GM23338 (cell line): ENCODE results near the gene N4BP2L1. TPM values are rescaled to one million over a fixed set of nuclear protein-coding genes. Genes with fewer than 3 reads are reported as not detected.

Source experiments
- ATAC-seq: fragments of 200-7000 bp; cut with Tn5 transposase; 3 replicates; pipeline ENCODE4 v1.9.1; 2020
- DNase-seq: peaks from one replicate; pipeline ENCODE4 v3.0.0-alpha.2; 2015; ENCODE audit warnings: low spot score
- H2AFZ ChIP-seq: fragments of 200-600 bp; sonication (generic); 2 replicates; pipeline ENCODE4 v1.8.0; 2016; ENCODE audit warnings: antibody characterized with exemption, mild to moderate bottlenecking, moderate library complexity
- H3F3A ChIP-seq: fragments of 200-600 bp; sonication (generic); replicated peaks from 2 replicates; pipeline ENCODE4 v1.8.0; 2017; ENCODE audit warnings: antibody characterized with exemption, mixed run types, low read depth
- H3K27ac ChIP-seq: fragments of 200-600 bp; sonication (generic); 2 replicates; pipeline ENCODE4 v1.6.1; 2016; ENCODE audit warnings: low read depth
- H3K27me3 ChIP-seq: fragments of 200-600 bp; sonication (generic); 2 replicates; pipeline ENCODE4 v1.8.0; 2016; ENCODE audit warnings: mild to moderate bottlenecking, mixed run types, moderate library complexity; ENCODE audit not compliant: insufficient read depth
- H3K36me3 ChIP-seq: fragments of 200-600 bp; sonication (generic); 2 replicates; pipeline ENCODE4 v1.8.0; 2016; ENCODE audit warnings: mild to moderate bottlenecking; ENCODE audit not compliant: insufficient read depth
- H3K4me1 ChIP-seq: fragments of 200-600 bp; sonication (generic); 2 replicates; pipeline ENCODE4 v1.8.0; 2016; ENCODE audit warnings: mild to moderate bottlenecking, moderate library complexity; ENCODE audit not compliant: insufficient read depth
- H3K4me2 ChIP-seq: fragments of 200-600 bp; sonication (generic); 2 replicates; pipeline ENCODE4 v1.7.1; 2017; ENCODE audit warnings: mixed run types
- H3K4me3 ChIP-seq: fragments of 200-600 bp; sonication (generic); 2 replicates; pipeline ENCODE4 v1.6.1; 2016; ENCODE audit warnings: mixed run types
- H3K79me2 ChIP-seq: fragments of 200-600 bp; sonication (generic); replicated peaks from 2 replicates; pipeline ENCODE4 v1.8.0; 2017; ENCODE audit warnings: mild to moderate bottlenecking; ENCODE audit not compliant: insufficient read depth
- H3K9me2 ChIP-seq: fragments of 200-600 bp; sonication (generic); 2 replicates; pipeline ENCODE4 v1.8.0; 2017; ENCODE audit not compliant: insufficient read depth
- H4K20me1 ChIP-seq: fragments of 200-600 bp; sonication (generic); replicated peaks from 2 replicates; pipeline ENCODE4 v1.8.0; 2017; ENCODE audit warnings: mild to moderate bottlenecking; ENCODE audit not compliant: insufficient read depth
- H3K27ac Mint-ChIP-seq: 2 replicates; pipeline ENCODE4 v1.8.0; 2020; ENCODE audit warnings: inconsistent platforms, mild to moderate bottlenecking, moderate library complexity, mixed read lengths
- H3K27me3 Mint-ChIP-seq: 3 replicates; pipeline ENCODE4 v1.8.0; 2022; ENCODE audit warnings: low read depth, mild to moderate bottlenecking, moderate library complexity, mixed read lengths, inconsistent platforms; ENCODE audit not compliant: insufficient read depth, poor library complexity
- H3K36me3 Mint-ChIP-seq: 3 replicates; pipeline ENCODE4 v1.8.0; 2021; ENCODE audit warnings: low read depth, mild to moderate bottlenecking, inconsistent platforms, moderate library complexity, mixed read lengths
- H3K4me1 Mint-ChIP-seq: 3 replicates; pipeline ENCODE4 v1.8.0; 2020; ENCODE audit warnings: mild to moderate bottlenecking, inconsistent platforms, mixed read lengths
- H3K4me3 Mint-ChIP-seq: 3 replicates; pipeline ENCODE4 v1.8.0; 2021; ENCODE audit warnings: moderate library complexity, mild to moderate bottlenecking, inconsistent platforms, mixed read lengths
- H3K9me3 Mint-ChIP-seq: 3 replicates; pipeline ENCODE4 v1.8.0; 2020; ENCODE audit warnings: moderate library complexity, mild to moderate bottlenecking, inconsistent platforms, mixed read lengths
- CREB1 ChIP-seq: fragments of 250-450 bp; sonication (Bioruptor Pico); IDR thresholded peaks from 2 replicates; pipeline ENCODE4 v1.5.0; 2020; ENCODE audit warnings: low read depth, mild to moderate bottlenecking, moderate library complexity
- EZH2 ChIP-seq: fragments of 200-600 bp; sonication (generic); IDR thresholded peaks from one replicate; pipeline ENCODE4 v1.8.0; 2017; ENCODE audit warnings: antibody characterized with exemption, mild to moderate bottlenecking, low read depth; ENCODE audit not compliant: unreplicated experiment
- JUNB ChIP-seq: IDR thresholded peaks from one replicate; pipeline ENCODE4 v1.6.1; 2016; ENCODE audit warnings: antibody characterized with exemption; ENCODE audit not compliant: unreplicated experiment
- NANOG ChIP-seq: IDR thresholded peaks from 2 replicates; pipeline ENCODE4 v1.6.1; 2016; ENCODE audit warnings: antibody characterized with exemption, borderline replicate concordance
- POLR2AphosphoS5 ChIP-seq: IDR thresholded peaks from 2 replicates; pipeline ENCODE4 v1.6.1; 2016; ENCODE audit warnings: antibody characterized with exemption, low read depth
- ZNF114 ChIP-seq: fragments of 250-450 bp; sonication (Bioruptor Pico); IDR thresholded peaks from 2 replicates; pipeline ENCODE4 v1.5.0; 2020; ENCODE audit warnings: mild to moderate bottlenecking, moderate library complexity
- ZNF331 ChIP-seq: fragments of 250-450 bp; sonication (Bioruptor Pico); IDR thresholded peaks from 2 replicates; pipeline ENCODE4 v1.5.0; 2020; ENCODE audit warnings: low read depth, mild to moderate bottlenecking, moderate library complexity
- polyA plus RNA-seq: library from polyadenylated mRNA; unstranded; fragments of >200 nt; fragmentation: Nextera tagmentation; extraction: Ambion mirVana; gene quantifications from 2 replicates; pipeline ENCODE4 v1.2.1, GENCODE V29; 2016
- total RNA-seq: library from RNA; depleted of rRNA; stranded (reverse); fragments of >200 nt; shearing (Covaris generic); gene quantifications from 2 replicates; pipeline ENCODE4 v1.2.3, GENCODE V29; 2014
- TF ChIP-seq, protein P1 (sequence below): IDR thresholded peaks from one replicate; pipeline ENCODE4 v1.6.1; 2018; ENCODE audit warnings: antibody characterized with exemption; ENCODE audit not compliant: unreplicated experiment
- TF ChIP-seq, protein P2 (sequence below): fragments of 250-450 bp; sonication (Bioruptor Pico); IDR thresholded peaks from 2 replicates; pipeline ENCODE4 v1.5.0; 2020; ENCODE audit warnings: mild to moderate bottlenecking, moderate library complexity
- TF ChIP-seq, protein P3 (sequence below): IDR thresholded peaks from 2 replicates; pipeline ENCODE4 v1.6.1; 2016; ENCODE audit warnings: antibody characterized with exemption

N4BP2L1 gene
- total and polyA plus RNA-seq, 2 experiments from 2014 or later: 3.3 to 4.1 TPM

DNA sequence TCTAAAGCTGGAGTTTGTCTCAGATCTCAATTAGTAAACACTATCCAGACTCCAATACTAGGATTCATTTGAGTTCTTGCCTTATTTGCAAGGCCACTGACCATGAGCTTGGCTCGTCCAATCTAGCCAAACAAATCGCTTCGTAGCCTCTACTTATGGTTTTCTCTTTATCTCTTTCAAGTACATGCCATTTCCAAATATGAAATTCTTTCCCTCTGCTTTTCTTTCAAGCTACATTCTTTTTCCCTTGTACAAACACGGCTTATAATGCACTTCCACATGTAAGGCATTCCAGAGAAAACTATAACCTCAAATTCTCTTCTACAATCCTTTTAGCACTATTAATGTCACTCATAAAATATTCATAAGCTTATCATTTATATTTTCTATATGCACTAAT is 10.9 kb upstream of the N4BP2L1 start (continued):
- TF ChIP-seq, protein P1, sequence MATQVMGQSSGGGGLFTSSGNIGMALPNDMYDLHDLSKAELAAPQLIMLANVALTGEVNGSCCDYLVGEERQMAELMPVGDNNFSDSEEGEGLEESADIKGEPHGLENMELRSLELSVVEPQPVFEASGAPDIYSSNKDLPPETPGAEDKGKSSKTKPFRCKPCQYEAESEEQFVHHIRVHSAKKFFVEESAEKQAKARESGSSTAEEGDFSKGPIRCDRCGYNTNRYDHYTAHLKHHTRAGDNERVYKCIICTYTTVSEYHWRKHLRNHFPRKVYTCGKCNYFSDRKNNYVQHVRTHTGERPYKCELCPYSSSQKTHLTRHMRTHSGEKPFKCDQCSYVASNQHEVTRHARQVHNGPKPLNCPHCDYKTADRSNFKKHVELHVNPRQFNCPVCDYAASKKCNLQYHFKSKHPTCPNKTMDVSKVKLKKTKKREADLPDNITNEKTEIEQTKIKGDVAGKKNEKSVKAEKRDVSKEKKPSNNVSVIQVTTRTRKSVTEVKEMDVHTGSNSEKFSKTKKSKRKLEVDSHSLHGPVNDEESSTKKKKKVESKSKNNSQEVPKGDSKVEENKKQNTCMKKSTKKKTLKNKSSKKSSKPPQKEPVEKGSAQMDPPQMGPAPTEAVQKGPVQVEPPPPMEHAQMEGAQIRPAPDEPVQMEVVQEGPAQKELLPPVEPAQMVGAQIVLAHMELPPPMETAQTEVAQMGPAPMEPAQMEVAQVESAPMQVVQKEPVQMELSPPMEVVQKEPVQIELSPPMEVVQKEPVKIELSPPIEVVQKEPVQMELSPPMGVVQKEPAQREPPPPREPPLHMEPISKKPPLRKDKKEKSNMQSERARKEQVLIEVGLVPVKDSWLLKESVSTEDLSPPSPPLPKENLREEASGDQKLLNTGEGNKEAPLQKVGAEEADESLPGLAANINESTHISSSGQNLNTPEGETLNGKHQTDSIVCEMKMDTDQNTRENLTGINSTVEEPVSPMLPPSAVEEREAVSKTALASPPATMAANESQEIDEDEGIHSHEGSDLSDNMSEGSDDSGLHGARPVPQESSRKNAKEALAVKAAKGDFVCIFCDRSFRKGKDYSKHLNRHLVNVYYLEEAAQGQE: no peak
- no peak for TF ChIP-seq CREB1 (CRISPR knock-in tag)

DNA sequence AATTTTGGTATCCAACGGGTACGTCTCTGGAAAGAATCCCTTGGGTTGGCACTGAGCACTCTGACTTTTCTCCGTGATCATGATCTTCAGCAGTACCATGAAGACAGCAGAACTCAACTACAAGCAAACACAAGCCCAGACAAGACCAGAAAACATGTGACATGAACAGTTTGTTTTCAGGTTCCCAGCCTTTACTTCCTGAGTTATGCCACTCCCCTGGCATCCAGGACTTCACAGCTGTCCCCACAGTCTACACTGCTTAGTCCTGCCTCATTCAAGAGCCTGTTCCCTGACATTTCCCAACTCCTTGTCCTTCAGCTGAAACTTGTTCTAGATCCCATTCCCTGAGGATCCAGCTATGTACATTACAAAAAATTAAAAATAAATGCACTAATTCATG is 4.9 kb upstream of the N4BP2L1 start:
- ATAC-seq: no peak
- H2AFZ ChIP-seq: no peak overlapping the region
- peaks cover 9% of the 10 kb centered on the region; the same call in 2 of the 3 replicates for H3K4me1 Mint-ChIP-seq

DNA sequence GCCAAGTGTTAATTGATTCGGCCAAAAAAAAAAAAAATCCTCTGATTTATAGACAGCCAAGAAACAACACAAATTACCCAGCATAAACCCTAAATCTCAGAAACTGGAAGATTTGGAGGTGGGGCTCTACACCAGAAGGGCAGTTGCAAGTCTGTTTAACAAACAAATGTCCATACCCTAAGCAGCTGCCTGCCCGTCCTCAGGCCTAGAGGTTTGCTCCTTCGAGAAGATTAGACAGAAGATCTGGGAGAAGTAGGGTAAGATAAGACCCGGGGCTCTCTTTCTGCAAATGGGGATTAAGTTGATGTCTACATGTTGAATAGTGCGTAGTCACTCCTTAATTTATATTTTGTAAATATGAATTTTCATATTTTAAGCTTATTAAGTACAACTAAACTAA is 3.4 kb upstream of the N4BP2L1 start:
- H3K4me2 ChIP-seq: no peak overlapping the region
- H3K79me2 ChIP-seq: no peaks in the 10 kb centered on the region
- Mint-ChIP-seq H3K36me3 (no peaks in the 10 kb centered on the region; the same call in 2 of the 3 replicates), H3K4me3 (no peak overlapping the region), H3K27me3 (peaks cover 5% of the 10 kb centered on the region), H3K9me3 (no peaks in the 10 kb centered on the region), H3K27ac (no peak overlapping the region), H3K4me1 (peaks cover 14% of the 10 kb centered on the region)
- H3K27me3 ChIP-seq: peaks cover 4% of the 10 kb centered on the region
- H4K20me1 ChIP-seq: 0 out of 2 replicates have a peak, but pooled peaks cover 2% of the 10 kb centered on the region
- no peak overlapping the region for H2AFZ ChIP-seq
- H3K9me2 ChIP-seq: no peaks in the 10 kb centered on the region
- peaks cover 12% of the 10 kb centered on the region; the same call in 1 of the 2 replicates for H3F3A ChIP-seq
- no peaks in the 10 kb centered on the region for H3K36me3 ChIP-seq
- ATAC-seq (no peak), DNase-seq (no peak)
- no peak overlapping the region for H3K4me3 ChIP-seq
- H3K4me1 ChIP-seq: peaks cover 13% of the 10 kb centered on the region
- no peak overlapping the region for H3K27ac ChIP-seq
- TF ChIP-seq, protein P2, sequence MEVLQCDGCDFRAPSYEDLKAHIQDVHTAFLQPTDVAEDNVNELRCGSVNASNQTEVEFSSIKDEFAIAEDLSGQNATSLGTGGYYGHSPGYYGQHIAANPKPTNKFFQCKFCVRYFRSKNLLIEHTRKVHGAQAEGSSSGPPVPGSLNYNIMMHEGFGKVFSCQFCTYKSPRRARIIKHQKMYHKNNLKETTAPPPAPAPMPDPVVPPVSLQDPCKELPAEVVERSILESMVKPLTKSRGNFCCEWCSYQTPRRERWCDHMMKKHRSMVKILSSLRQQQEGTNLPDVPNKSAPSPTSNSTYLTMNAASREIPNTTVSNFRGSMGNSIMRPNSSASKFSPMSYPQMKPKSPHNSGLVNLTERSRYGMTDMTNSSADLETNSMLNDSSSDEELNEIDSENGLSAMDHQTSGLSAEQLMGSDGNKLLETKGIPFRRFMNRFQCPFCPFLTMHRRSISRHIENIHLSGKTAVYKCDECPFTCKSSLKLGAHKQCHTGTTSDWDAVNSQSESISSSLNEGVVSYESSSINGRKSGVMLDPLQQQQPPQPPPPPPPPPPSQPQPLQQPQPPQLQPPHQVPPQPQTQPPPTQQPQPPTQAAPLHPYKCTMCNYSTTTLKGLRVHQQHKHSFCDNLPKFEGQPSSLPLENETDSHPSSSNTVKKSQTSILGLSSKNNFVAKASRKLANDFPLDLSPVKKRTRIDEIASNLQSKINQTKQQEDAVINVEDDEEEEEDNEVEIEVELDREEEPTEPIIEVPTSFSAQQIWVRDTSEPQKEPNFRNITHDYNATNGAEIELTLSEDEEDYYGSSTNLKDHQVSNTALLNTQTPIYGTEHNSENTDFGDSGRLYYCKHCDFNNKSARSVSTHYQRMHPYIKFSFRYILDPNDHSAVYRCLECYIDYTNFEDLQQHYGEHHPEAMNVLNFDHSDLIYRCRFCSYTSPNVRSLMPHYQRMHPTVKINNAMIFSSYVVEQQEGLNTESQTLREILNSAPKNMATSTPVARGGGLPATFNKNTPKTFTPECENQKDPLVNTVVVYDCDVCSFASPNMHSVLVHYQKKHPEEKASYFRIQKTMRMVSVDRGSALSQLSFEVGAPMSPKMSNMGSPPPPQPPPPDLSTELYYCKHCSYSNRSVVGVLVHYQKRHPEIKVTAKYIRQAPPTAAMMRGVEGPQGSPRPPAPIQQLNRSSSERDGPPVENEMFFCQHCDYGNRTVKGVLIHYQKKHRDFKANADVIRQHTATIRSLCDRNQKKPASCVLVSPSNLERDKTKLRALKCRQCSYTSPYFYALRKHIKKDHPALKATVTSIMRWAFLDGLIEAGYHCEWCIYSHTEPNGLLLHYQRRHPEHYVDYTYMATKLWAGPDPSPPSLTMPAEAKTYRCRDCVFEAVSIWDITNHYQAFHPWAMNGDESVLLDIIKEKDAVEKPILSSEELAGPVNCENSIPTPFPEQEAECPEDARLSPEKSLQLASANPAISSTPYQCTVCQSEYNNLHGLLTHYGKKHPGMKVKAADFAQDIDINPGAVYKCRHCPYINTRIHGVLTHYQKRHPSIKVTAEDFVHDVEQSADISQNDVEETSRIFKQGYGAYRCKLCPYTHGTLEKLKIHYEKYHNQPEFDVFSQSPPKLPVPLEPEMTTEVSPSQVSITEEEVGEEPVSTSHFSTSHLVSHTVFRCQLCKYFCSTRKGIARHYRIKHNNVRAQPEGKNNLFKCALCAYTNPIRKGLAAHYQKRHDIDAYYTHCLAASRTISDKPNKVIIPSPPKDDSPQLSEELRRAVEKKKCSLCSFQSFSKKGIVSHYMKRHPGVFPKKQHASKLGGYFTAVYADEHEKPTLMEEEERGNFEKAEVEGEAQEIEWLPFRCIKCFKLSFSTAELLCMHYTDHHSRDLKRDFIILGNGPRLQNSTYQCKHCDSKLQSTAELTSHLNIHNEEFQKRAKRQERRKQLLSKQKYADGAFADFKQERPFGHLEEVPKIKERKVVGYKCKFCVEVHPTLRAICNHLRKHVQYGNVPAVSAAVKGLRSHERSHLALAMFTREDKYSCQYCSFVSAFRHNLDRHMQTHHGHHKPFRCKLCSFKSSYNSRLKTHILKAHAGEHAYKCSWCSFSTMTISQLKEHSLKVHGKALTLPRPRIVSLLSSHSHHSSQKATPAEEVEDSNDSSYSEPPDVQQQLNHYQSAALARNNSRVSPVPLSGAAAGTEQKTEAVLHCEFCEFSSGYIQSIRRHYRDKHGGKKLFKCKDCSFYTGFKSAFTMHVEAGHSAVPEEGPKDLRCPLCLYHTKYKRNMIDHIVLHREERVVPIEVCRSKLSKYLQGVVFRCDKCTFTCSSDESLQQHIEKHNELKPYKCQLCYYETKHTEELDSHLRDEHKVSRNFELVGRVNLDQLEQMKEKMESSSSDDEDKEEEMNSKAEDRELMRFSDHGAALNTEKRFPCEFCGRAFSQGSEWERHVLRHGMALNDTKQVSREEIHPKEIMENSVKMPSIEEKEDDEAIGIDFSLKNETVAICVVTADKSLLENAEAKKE: no peak
- TF ChIP-seq JUNB (no peak), NANOG (no peak), EZH2 (no peak), POLR2AphosphoS5 (no peak), ZNF114 (CRISPR knock-in tag) (no peak)
- TF ChIP-seq, protein P3, sequence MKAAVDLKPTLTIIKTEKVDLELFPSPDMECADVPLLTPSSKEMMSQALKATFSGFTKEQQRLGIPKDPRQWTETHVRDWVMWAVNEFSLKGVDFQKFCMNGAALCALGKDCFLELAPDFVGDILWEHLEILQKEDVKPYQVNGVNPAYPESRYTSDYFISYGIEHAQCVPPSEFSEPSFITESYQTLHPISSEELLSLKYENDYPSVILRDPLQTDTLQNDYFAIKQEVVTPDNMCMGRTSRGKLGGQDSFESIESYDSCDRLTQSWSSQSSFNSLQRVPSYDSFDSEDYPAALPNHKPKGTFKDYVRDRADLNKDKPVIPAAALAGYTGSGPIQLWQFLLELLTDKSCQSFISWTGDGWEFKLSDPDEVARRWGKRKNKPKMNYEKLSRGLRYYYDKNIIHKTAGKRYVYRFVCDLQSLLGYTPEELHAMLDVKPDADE: no peak

More for the DNA sequence above, 4.9 kb upstream of the N4BP2L1 start:
- peaks cover 7% of the 10 kb centered on the region; the same call in 1 of the 2 replicates for H3F3A ChIP-seq
- no peaks in the 10 kb centered on the region for H3K79me2 ChIP-seq
- no peaks in the 10 kb centered on the region for H3K36me3 ChIP-seq
- peaks cover 2% of the 10 kb centered on the region for H3K27me3 Mint-ChIP-seq
- DNase-seq: no peak
- no peaks in the 10 kb centered on the region for H3K27me3 ChIP-seq
- no peaks in the 10 kb centered on the region; the same call in 2 of the 3 replicates for H3K36me3 Mint-ChIP-seq
- H3K27ac ChIP-seq: no peak overlapping the region
- no peaks in the 10 kb centered on the region for H3K9me2 ChIP-seq
- H3K4me2 ChIP-seq: no peak overlapping the region
- no peak overlapping the region for H3K4me3 Mint-ChIP-seq
- no peak for TF ChIP-seq ZNF331 (CRISPR knock-in tag)
- no peaks in the 10 kb centered on the region for H3K9me3 Mint-ChIP-seq
- no peaks in the 10 kb centered on the region for H4K20me1 ChIP-seq
- H3K4me1 ChIP-seq: peaks cover 8% of the 10 kb centered on the region
- H3K27ac Mint-ChIP-seq: no peak overlapping the region
- no peak overlapping the region for H3K4me3 ChIP-seq
